ENCODE results near the gene LCN9. TPM values are rescaled to one million over a fixed set of nuclear protein-coding genes. Genes with fewer than 3 reads are reported as not detected.

LCN9 gene
- total RNA-seq, 1 donor from 2014 or later, result not detected

GRCh38 chr9:135693265-135693664, 30.2 kb downstream of the LCN9 start:
- DNase-seq, result no peak
- TF ChIP-seq, protein P1, sequence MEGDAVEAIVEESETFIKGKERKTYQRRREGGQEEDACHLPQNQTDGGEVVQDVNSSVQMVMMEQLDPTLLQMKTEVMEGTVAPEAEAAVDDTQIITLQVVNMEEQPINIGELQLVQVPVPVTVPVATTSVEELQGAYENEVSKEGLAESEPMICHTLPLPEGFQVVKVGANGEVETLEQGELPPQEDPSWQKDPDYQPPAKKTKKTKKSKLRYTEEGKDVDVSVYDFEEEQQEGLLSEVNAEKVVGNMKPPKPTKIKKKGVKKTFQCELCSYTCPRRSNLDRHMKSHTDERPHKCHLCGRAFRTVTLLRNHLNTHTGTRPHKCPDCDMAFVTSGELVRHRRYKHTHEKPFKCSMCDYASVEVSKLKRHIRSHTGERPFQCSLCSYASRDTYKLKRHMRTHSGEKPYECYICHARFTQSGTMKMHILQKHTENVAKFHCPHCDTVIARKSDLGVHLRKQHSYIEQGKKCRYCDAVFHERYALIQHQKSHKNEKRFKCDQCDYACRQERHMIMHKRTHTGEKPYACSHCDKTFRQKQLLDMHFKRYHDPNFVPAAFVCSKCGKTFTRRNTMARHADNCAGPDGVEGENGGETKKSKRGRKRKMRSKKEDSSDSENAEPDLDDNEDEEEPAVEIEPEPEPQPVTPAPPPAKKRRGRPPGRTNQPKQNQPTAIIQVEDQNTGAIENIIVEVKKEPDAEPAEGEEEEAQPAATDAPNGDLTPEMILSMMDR (IDR thresholded peaks at IDR 0.05; ENCODE audit: borderline replicate concordance), result no peak
- H3K36me3 ChIP-seq, result no peaks in the 10 kb centered on the region
- H3K4me3 ChIP-seq, result no peak overlapping the region
- peaks cover 75% of the 10 kb centered on the region for H3K27me3 ChIP-seq (ENCODE audit: low read depth)
- H3K4me1 ChIP-seq, result no peaks in the 10 kb centered on the region
- H3K9me3 ChIP-seq (replicated peaks), result no peaks in the 10 kb centered on the region
- H3K27ac ChIP-seq (replicated peaks), result no peak overlapping the region
- intact Hi-C loops (cut with micrococcal nuclease), result no loop called here

DNA sequence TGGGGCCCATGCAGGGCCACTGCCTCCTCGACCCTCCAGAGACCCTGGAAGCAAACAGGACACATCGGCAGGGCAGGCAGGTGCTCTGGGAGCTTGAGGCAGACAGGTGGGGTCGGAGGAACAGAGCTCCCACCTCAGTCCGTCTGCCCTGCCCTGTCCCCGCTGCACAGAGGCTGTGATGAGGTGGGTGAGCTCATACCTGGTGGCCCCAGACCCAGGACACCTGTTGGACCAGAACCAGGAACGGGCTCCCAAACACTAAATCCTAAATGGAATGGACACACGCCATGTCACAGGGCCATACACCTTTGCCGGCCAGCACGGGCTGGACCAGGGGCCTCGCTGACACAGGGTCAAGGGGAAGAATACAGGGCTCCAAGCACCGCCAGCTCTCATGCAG, 30.7 kb downstream of the LCN9 start:
- Histone ChIP-seq H3K4me3 (no peak overlapping the region), H3K27ac (replicated peaks) (no peak overlapping the region), H3K4me1 (no peaks in the 10 kb centered on the region), H3K36me3 (no peaks in the 10 kb centered on the region), H3K9me3 (replicated peaks) (no peaks in the 10 kb centered on the region), H3K27me3 (ENCODE audit: low read depth) (peaks cover 73% of the 10 kb centered on the region)
- intact Hi-C loops (cut with micrococcal nuclease), result no loop called here
- TF ChIP-seq, protein P1 (IDR thresholded peaks at IDR 0.05; ENCODE audit: borderline replicate concordance), result no peak
- no peak for DNase-seq

DNA sequence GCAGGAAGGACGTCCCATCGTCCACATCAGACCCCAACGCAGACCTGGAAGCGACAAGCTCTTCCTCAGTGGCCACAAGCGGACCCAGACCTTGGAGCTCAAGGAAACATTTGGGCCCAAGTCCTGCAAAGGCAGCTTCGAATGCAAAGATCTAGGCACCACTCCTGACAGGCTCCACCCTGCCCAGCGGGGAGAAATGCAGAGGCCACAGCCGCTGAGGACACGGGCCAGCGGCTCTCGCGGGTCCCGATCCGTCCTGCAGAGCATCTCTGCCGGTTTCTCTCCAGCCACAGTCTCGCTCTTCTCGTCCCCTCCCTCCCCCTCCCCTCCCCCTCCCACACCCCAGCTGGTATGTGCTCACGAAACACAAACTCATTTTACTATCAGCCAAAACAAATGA, 31.3 kb downstream of the LCN9 start:
- intact Hi-C loops (cut with micrococcal nuclease), result no loop called here
- no peak for DNase-seq
- Histone ChIP-seq H3K27me3 (ENCODE audit: low read depth) (peaks cover 69% of the 10 kb centered on the region), H3K36me3 (no peaks in the 10 kb centered on the region), H3K4me1 (no peaks in the 10 kb centered on the region), H3K27ac (replicated peaks) (no peak overlapping the region), H3K4me3 (no peak overlapping the region), H3K9me3 (replicated peaks) (no peaks in the 10 kb centered on the region)
- TF ChIP-seq, protein P1 (IDR thresholded peaks at IDR 0.05; ENCODE audit: borderline replicate concordance), result no peak

DNA sequence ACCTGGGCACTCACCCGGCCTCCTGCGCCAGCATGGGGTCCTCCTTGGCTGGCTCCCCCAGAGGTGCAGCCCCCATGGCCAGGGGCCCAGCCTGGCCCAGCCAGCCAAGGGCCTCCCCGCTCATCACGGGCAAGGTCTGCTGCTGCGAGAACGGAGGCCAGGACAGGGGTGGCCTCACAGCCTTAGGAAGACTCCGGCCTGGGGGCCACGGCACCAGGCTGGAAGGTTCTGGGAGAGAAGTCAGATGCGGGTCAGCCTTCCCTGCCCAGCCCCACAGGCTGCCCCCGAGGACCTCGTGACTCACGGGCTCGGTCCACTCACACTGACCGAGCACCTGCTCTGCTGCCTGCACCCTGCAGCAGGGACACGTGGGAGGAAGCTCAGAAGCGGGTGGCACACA, 31.9 kb downstream of the LCN9 start:
- TF ChIP-seq, protein P1 (IDR thresholded peaks at IDR 0.05; ENCODE audit: borderline replicate concordance), result no peak
- Histone ChIP-seq H3K4me1 (no peaks in the 10 kb centered on the region), H3K27ac (replicated peaks) (no peak overlapping the region), H3K27me3 (ENCODE audit: low read depth) (peaks cover 70% of the 10 kb centered on the region), H3K9me3 (replicated peaks) (no peaks in the 10 kb centered on the region), H3K4me3 (no peak overlapping the region), H3K36me3 (no peaks in the 10 kb centered on the region)
- no peak for DNase-seq
- intact Hi-C loops (cut with micrococcal nuclease), result no loop called here

DNA sequence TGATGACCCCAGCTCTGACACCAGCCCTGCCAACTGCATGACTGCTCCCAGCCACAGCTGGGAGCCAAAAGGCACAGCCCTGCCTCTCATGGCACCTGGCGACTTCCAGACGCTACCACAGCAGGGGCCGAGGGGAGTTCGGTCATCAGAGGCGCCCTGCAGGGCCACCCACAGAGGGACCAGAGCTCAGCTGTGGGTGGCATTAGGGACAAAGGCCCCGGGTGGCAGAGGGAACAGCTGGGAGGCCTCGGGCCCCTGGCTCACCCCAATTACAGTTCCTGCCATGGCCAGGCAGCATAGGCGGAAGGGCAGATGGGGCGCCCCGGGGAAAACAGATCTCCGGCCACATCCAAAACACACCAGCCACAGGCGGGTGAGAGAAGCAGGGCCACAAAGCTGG, 32.5 kb downstream of the LCN9 start:
- H3K4me3 ChIP-seq, result no peak overlapping the region
- no peaks in the 10 kb centered on the region for H3K9me3 ChIP-seq (replicated peaks)
- peaks cover 72% of the 10 kb centered on the region for H3K27me3 ChIP-seq (ENCODE audit: low read depth)
- intact Hi-C loops (cut with micrococcal nuclease), result no loop called here
- no peak for DNase-seq
- H3K36me3 ChIP-seq, result no peaks in the 10 kb centered on the region
- TF ChIP-seq, protein P1 (IDR thresholded peaks at IDR 0.05; ENCODE audit: borderline replicate concordance), result no peak
- H3K27ac ChIP-seq (replicated peaks), result no peak overlapping the region
- H3K4me1 ChIP-seq, result no peaks in the 10 kb centered on the region

GRCh38 chr9:135696446-135696845, 33.3 kb downstream of the LCN9 start:
- Histone ChIP-seq H3K4me3 (no peak overlapping the region), H3K27me3 (ENCODE audit: low read depth) (peaks cover 72% of the 10 kb centered on the region), H3K36me3 (no peaks in the 10 kb centered on the region), H3K4me1 (peaks cover under 1% of the 10 kb centered on the region), H3K27ac (replicated peaks) (no peak overlapping the region), H3K9me3 (replicated peaks) (no peaks in the 10 kb centered on the region)
- DNase-seq, result no peak
- intact Hi-C loops (cut with micrococcal nuclease), result no loop called here
- TF ChIP-seq, protein P1 (IDR thresholded peaks at IDR 0.05; ENCODE audit: borderline replicate concordance), result no peak
